Right lobe of liver (tissue), 4 donors: ENCODE results near the gene TAF1.

Source experiments
- POLR2A ChIP-seq: fragments of 450-650 bp; IDR thresholded peaks from one replicate; pipeline ENCODE4 v1.6.1; 2017; ENCODE audit warnings: antibody characterized with exemption, mild to moderate bottlenecking
- TF ChIP-seq, protein P1 (sequence below), 4 donors: fragments of 200-600 bp in 3 of 4; fragments of 450-650 bp in 1 of 4; IDR thresholded peaks; one replicate each; pipeline versions ENCODE4 v1.5.1 to v1.8.0; 2016 to 2022; ENCODE audit warnings: antibody characterized with exemption in 4 of 4, mild to moderate bottlenecking in 2 of 4
- donor health status: DM: no; HTN: no; CAD: no.
- donor health status: DM: no; HTN: no; CAD: no.
- donor health status: DM: no; HTN: yes; CAD: no.

DNA sequence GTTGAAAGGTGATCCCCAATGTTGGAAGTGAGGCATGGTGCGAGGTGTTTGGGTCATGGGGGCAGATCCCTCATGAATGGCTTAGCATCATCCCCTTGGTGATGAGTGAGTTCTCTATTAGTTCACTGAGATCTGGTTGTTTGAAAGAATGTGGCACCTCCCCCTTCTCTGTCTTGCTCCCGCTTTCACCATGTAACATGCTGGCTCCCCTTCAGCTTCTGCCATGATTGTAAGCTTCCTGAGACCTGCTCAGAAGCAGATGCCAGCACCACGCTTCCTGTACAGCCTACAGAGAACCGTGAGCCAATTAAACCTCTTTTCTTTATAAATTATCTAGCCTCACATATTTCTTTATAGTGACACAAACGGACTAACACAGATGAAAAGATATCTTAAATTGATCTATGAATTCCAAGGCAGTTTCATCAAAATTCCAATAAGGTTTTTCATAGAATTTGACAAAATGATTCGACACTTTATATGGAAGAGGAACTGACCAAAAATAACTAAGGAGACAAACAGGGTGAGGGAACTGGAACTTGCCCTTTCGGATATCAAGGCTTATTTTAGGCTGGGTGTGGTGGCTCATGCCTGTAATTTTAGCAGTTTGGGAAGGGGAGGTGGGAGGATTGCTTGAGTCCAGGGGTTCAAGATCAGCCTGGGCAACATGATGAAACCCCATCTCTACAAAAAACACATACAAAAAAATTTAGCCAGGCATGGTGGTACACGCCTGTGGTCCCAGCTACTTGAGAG is 109.8 kb downstream of the TAF1 start:
- no peak for TF ChIP-seq POLR2A
- TF ChIP-seq, protein P1, sequence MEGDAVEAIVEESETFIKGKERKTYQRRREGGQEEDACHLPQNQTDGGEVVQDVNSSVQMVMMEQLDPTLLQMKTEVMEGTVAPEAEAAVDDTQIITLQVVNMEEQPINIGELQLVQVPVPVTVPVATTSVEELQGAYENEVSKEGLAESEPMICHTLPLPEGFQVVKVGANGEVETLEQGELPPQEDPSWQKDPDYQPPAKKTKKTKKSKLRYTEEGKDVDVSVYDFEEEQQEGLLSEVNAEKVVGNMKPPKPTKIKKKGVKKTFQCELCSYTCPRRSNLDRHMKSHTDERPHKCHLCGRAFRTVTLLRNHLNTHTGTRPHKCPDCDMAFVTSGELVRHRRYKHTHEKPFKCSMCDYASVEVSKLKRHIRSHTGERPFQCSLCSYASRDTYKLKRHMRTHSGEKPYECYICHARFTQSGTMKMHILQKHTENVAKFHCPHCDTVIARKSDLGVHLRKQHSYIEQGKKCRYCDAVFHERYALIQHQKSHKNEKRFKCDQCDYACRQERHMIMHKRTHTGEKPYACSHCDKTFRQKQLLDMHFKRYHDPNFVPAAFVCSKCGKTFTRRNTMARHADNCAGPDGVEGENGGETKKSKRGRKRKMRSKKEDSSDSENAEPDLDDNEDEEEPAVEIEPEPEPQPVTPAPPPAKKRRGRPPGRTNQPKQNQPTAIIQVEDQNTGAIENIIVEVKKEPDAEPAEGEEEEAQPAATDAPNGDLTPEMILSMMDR (IDR thresholded peaks at IDR 0.05): no peak
